OCI-LY7 (cell line): ENCODE results near the gene CD300A. TPM values are rescaled to one million over a fixed set of nuclear protein-coding genes. Genes with fewer than 3 reads are reported as not detected.

Experiments
- BruUV-seq: library from RNA; stranded (reverse); fragments of 400-500 nt; replicated peaks from 2 replicates; lab custom pipeline; 2021; lab: Mats Ljungman, UMichigan
- CTCF ChIA-PET: fragments of 300-600 bp; sonication (Branson Sonifier 250); formaldehyde crosslinking; loops from one replicate; lab custom pipeline; 2022; ENCODE audit warnings: antibody characterized with exemption; ENCODE audit not compliant: unreplicated experiment; lab: Charles Lee
- POLR2A ChIA-PET: fragments of 300-600 bp; sonication (Branson Sonifier 250); formaldehyde crosslinking; loops from one replicate; lab custom pipeline; 2022; ENCODE audit warnings: antibody characterized with exemption; lab: Charles Lee
- DNase-seq: peaks from one replicate; pipeline ENCODE4 v3.0.0-alpha.2; 2015; ENCODE audit warnings: low spot score
- H2AFZ ChIP-seq: fragments of 200-600 bp; sonication (generic), shearing (Covaris generic); 2 replicates; pipeline ENCODE4 v1.6.1; 2014; ENCODE audit warnings: mild to moderate bottlenecking, antibody characterized with exemption, low read length, moderate library complexity
- H3K27ac ChIP-seq: fragments of 200-600 bp; sonication (generic); 2 replicates; pipeline ENCODE4 v1.5.1; 2014; ENCODE audit warnings: mixed run types, low read depth, mild to moderate bottlenecking, moderate library complexity, low read length, inconsistent platforms; ENCODE audit not compliant: poor library complexity, severe bottlenecking
- H3K36me3 ChIP-seq: fragments of 200-600 bp; sonication (generic); 2 replicates; pipeline ENCODE4 v1.6.1; 2014; ENCODE audit warnings: mild to moderate bottlenecking, antibody characterized with exemption, low read length, moderate library complexity, mixed read lengths; ENCODE audit not compliant: insufficient read depth
- H3K4me1 ChIP-seq: fragments of 200-600 bp; sonication (generic); 2 replicates; pipeline ENCODE4 v1.5.1; 2014; ENCODE audit warnings: mild to moderate bottlenecking, low read length; ENCODE audit not compliant: insufficient read depth, poor library complexity, severe bottlenecking
- H3K4me2 ChIP-seq: fragments of 200-600 bp; sonication (generic); 2 replicates; pipeline ENCODE4 v1.6.1; 2014; ENCODE audit warnings: mild to moderate bottlenecking, low read length
- H3K4me3 ChIP-seq: fragments of 200-600 bp; sonication (generic); 2 replicates; pipeline ENCODE4 v1.5.1; 2014; ENCODE audit warnings: mild to moderate bottlenecking, low read depth, low read length; ENCODE audit not compliant: poor library complexity, severe bottlenecking
- H3K79me2 ChIP-seq: fragments of 200-600 bp; sonication (generic); 2 replicates; pipeline ENCODE4 v1.6.1; 2016; ENCODE audit warnings: low read depth, mild to moderate bottlenecking, low read length, moderate library complexity, mixed read lengths; ENCODE audit not compliant: insufficient read depth
- H3K9me2 ChIP-seq: fragments of 200-600 bp; sonication (generic); 2 replicates; pipeline ENCODE4 v1.6.1; 2016; ENCODE audit warnings: mild to moderate bottlenecking, low read length, mixed read lengths; ENCODE audit not compliant: insufficient read depth
- H3K9me3 ChIP-seq: fragments of 200-600 bp; sonication (generic); 2 replicates; pipeline ENCODE4 v1.6.1; 2014; ENCODE audit warnings: mild to moderate bottlenecking, mixed run types, low read length, mixed read lengths
- H4K20me1 ChIP-seq: fragments of 200-600 bp; sonication (generic); 2 replicates; pipeline ENCODE4 v1.6.1; 2014; ENCODE audit warnings: mild to moderate bottlenecking, antibody characterized with exemption, low read length, moderate library complexity, mixed read lengths; ENCODE audit not compliant: insufficient read depth
- CTCF ChIP-seq: fragments of 200-600 bp; sonication (generic); conservative IDR thresholded peaks from 2 replicates; pipeline ENCODE4 v1.5.1; 2014; ENCODE audit warnings: mild to moderate bottlenecking, antibody characterized with exemption, low read length, moderate library complexity, mixed read lengths
- EZH2phosphoT487 ChIP-seq: fragments of 200-600 bp; sonication (generic); IDR thresholded peaks from 2 replicates; pipeline ENCODE4 v1.6.1; 2018; ENCODE audit warnings: low read depth, borderline replicate concordance, mild to moderate bottlenecking, mixed run types, antibody characterized with exemption, low read length, moderate library complexity, mixed read lengths
- intact Hi-C: fragments of 100-400 bp; cut with micrococcal nuclease; formaldehyde crosslinking; loops from one replicate; pipeline ENCODE4 v1.10.0; 2022; ENCODE audit not compliant: unreplicated experiment
- total RNA-seq, 2 experiments: library from RNA; depleted of rRNA in 1 of 2; stranded (reverse); fragments of >200 nt in 1 of 2; shearing (Covaris generic) in 1 of 2; gene quantifications; 2 replicates each; pipeline ENCODE4 v1.2.3, GENCODE V29; 2014 to 2022

Gene CD300A
- total RNA-seq, 2 experiments from 2014 or later: 3.5 to 6.7 TPM

- no peaks in the 10 kb centered on the region for H3K9me3 ChIP-seq
- intact Hi-C loops: no loop called here
- H3K27ac ChIP-seq: no peak overlapping the region
- H3K36me3 ChIP-seq: no peaks in the 10 kb centered on the region
- no TSS peak for BruUV-seq
- no peak for TF ChIP-seq EZH2phosphoT487
- no peak for TF ChIP-seq CTCF
- no peak overlapping the region for H3K4me3 ChIP-seq
- H3K4me1 ChIP-seq: no peaks in the 10 kb centered on the region
- CTCF ChIA-PET: interaction anchor here (0.5 kb wide), 1 partner anchor 522 kb away, joined by 4 read pairs; the partner anchor contains the start of genes ATP5PD and KCTD2
- H4K20me1 ChIP-seq: no peaks in the 10 kb centered on the region
- H3K9me2 ChIP-seq: no peaks in the 10 kb centered on the region
- no peaks in the 10 kb centered on the region for H3K79me2 ChIP-seq
- no peak overlapping the region for H3K4me2 ChIP-seq
- no peak overlapping the region for H2AFZ ChIP-seq
- POLR2A ChIA-PET: no interaction called here
- DNase-seq: no peak
Measured at GRCh38 chr17:74524653-74525464, 58.4 kb downstream of the CD300A start.

- no peaks in the 10 kb centered on the region for H3K36me3 ChIP-seq
- H3K4me2 ChIP-seq: no peak overlapping the region
- BruUV-seq: no TSS peak
- H3K27ac ChIP-seq: no peak overlapping the region
- no peaks in the 10 kb centered on the region for H3K4me1 ChIP-seq
- no peaks in the 10 kb centered on the region for H4K20me1 ChIP-seq
- no peak overlapping the region for H2AFZ ChIP-seq
- H3K9me2 ChIP-seq: no peaks in the 10 kb centered on the region
- H3K9me3 ChIP-seq: no peaks in the 10 kb centered on the region
- no peak for TF ChIP-seq EZH2phosphoT487
- no peak for TF ChIP-seq CTCF
- H3K4me3 ChIP-seq: no peak overlapping the region
- DNase-seq: no peak
- ChIA-PET POLR2A (no interaction called here), CTCF (interaction anchor here (0.5 kb wide), 1 partner anchor 521 kb away, joined by 4 read pairs; the partner anchor contains the start of genes ATP5PD and KCTD2)
- H3K79me2 ChIP-seq: no peaks in the 10 kb centered on the region
- intact Hi-C loops: no loop called here
Measured at GRCh38 chr17:74525465-74525725, 59.0 kb downstream of the CD300A start.

- TF ChIP-seq EZH2phosphoT487 (no peak), CTCF (no peak)
- H3K9me2 ChIP-seq: no peaks in the 10 kb centered on the region
- intact Hi-C loops: no loop called here
- H4K20me1 ChIP-seq: no peaks in the 10 kb centered on the region
- no peaks in the 10 kb centered on the region for H3K36me3 ChIP-seq
- no peak overlapping the region for H3K27ac ChIP-seq
- no peak overlapping the region for H3K4me3 ChIP-seq
- BruUV-seq: no TSS peak
- DNase-seq: no peak
- no peaks in the 10 kb centered on the region for H3K9me3 ChIP-seq
- CTCF ChIA-PET: no interaction called here
- POLR2A ChIA-PET: no interaction called here
- H3K79me2 ChIP-seq: no peaks in the 10 kb centered on the region
- H2AFZ ChIP-seq: no peak overlapping the region
- H3K4me2 ChIP-seq: no peak overlapping the region
- no peaks in the 10 kb centered on the region for H3K4me1 ChIP-seq
Measured at GRCh38 chr17:74525781-74526288, 59.4 kb downstream of the CD300A start.
